Ramos (cell line): ENCODE measurements around the gene ZWILCH.
"Not testable (repeated sequence)": the region's sequence is repeated elsewhere in the genome, so short reads cannot be mapped to it uniquely, and the experiment has no call there.

ENCODE experiments used
- in situ Hi-C: fragments of 300-500 bp; cut with MboI; formaldehyde crosslinking; loops from one replicate; pipeline ENCODE4 v1.14.3; 2022; ENCODE audit warnings: low sequenced_read_pairs; ENCODE audit not compliant: unreplicated experiment

Gene ZWILCH

GRCh38 chr15:66573719-66574595 lies 68.8 kb downstream of the ZWILCH start:
- in situ Hi-C loops, result no loop called here

- in situ Hi-C loops, result no loop called here
Measured at GRCh38 chr15:66574596-66574950, 69.4 kb downstream of the ZWILCH start.

GRCh38 chr15:66578286-66578875 lies 73.3 kb downstream of the ZWILCH start:
- in situ Hi-C loops, result no loop called here

GRCh38 chr15:66580643-66581042 lies 75.5 kb downstream of the ZWILCH start:
- in situ Hi-C loops, result no loop called here

- in situ Hi-C loops, result no loop called here
Measured at GRCh38 chr15:66581972-66582537, 76.9 kb downstream of the ZWILCH start.

GRCh38 chr15:66586155-66586976 lies 81.2 kb downstream of the ZWILCH start:
- in situ Hi-C loops, result no loop called here

- in situ Hi-C loops, result no loop called here
Measured at GRCh38 chr15:66587020-66587419, 81.9 kb downstream of the ZWILCH start.

GRCh38 chr15:66587749-66588148 lies 82.6 kb downstream of the ZWILCH start:
- in situ Hi-C loops, result no loop called here

- in situ Hi-C loops, result no loop called here
Measured at GRCh38 chr15:66588537-66588936, 83.4 kb downstream of the ZWILCH start.

- in situ Hi-C loops, result no loop called here
Measured at GRCh38 chr15:66588971-66589370, 83.8 kb downstream of the ZWILCH start.

- in situ Hi-C loops, result not testable (repeated sequence)
Measured at GRCh38 chr15:66589429-66589828, 84.3 kb downstream of the ZWILCH start.

- in situ Hi-C loops, result no loop called here
Measured at GRCh38 chr15:66590435-66590834, 85.3 kb downstream of the ZWILCH start.

GRCh38 chr15:66591322-66591862 lies 86.3 kb downstream of the ZWILCH start:
- in situ Hi-C loops, result no loop called here

- in situ Hi-C loops, result no loop called here
Measured at GRCh38 chr15:66592505-66593218, 87.5 kb downstream of the ZWILCH start.

- in situ Hi-C loops, result no loop called here
Measured at GRCh38 chr15:66593219-66593780, 88.2 kb downstream of the ZWILCH start.

GRCh38 chr15:66594344-66594743 lies 89.2 kb downstream of the ZWILCH start:
- in situ Hi-C loops, result no loop called here

GRCh38 chr15:66594836-66595235 lies 89.7 kb downstream of the ZWILCH start:
- in situ Hi-C loops, result no loop called here

- in situ Hi-C loops, result no loop called here
Measured at GRCh38 chr15:66595332-66595731, 90.2 kb downstream of the ZWILCH start.

- in situ Hi-C loops, result no loop called here
Measured at GRCh38 chr15:66595931-66596545, 90.9 kb downstream of the ZWILCH start.
